Breast epithelium (tissue), 4 donors: ENCODE measurements around the gene GPR63. TPM values are rescaled to one million over a fixed set of nuclear protein-coding genes. Genes with fewer than 3 reads are reported as not detected.

Experiments
- DNase-seq, 2 donors: peaks; one replicate each; pipeline ENCODE4 v3.0.0-alpha.2; 2019; ENCODE audit warnings: low spot score in 2 of 2
- H3K27ac ChIP-seq, 2 donors: fragments of 200-600 bp; sonication (generic) in 1 of 2; one replicate each; pipeline ENCODE4 v1.5.1; 2016 to 2019; ENCODE audit warnings: mild to moderate bottlenecking in 1 of 2
- H3K27me3 ChIP-seq, 2 donors: fragments of 200-600 bp; sonication (generic) in 1 of 2; one replicate each; pipeline versions ENCODE4 v1.5.1 to v1.6.0; 2017 to 2019; ENCODE audit warnings: control low read depth in 1 of 2, mild to moderate bottlenecking in 1 of 2
- H3K36me3 ChIP-seq: fragments of 200-600 bp; one replicate; pipeline ENCODE4 v1.5.1; 2019
- H3K4me1 ChIP-seq, 2 donors: fragments of 200-600 bp; sonication (generic); one replicate each; pipeline ENCODE4 v1.5.1; 2016 to 2019; ENCODE audit warnings: control low read depth in 1 of 2
- H3K4me3 ChIP-seq, 3 donors: fragments of 200-600 bp; sonication (generic); 1 replicate in 2 of 3; 2 replicates in 1 of 3; pipeline ENCODE4 v1.5.1; 2016 to 2019; ENCODE audit warnings: mild to moderate bottlenecking in 3 of 3, moderate library complexity in 2 of 3
- H3K9me3 ChIP-seq, 2 donors: fragments of 200-600 bp; sonication (generic) in 1 of 2; one replicate each; pipeline ENCODE4 v1.5.1; 2016 to 2019; ENCODE audit warnings: control low read depth in 1 of 2
- CTCF ChIP-seq, 3 donors: fragments of 450-650 bp; IDR thresholded peaks; one replicate each; pipeline ENCODE4 v1.5.1; 2016 to 2017; ENCODE audit warnings: antibody characterized with exemption in 3 of 3, mild to moderate bottlenecking in 3 of 3, moderate library complexity in 3 of 3
- POLR2A ChIP-seq: fragments of 450-650 bp; IDR thresholded peaks from one replicate; pipeline ENCODE4 v1.6.1; 2016; ENCODE audit warnings: antibody characterized with exemption, mild to moderate bottlenecking, moderate library complexity
- POLR2AphosphoS5 ChIP-seq, 3 donors: sonication (generic); formaldehyde crosslinking; IDR thresholded peaks; one replicate each; pipeline ENCODE4 v1.6.1; 2017; ENCODE audit warnings: antibody characterized with exemption in 3 of 3
- intact Hi-C: fragments of 100-400 bp; cut with DNase I; formaldehyde crosslinking; loops from one replicate; pipeline ENCODE4 v1.15.1; 2023; ENCODE audit warnings: low total_unique reads
- total RNA-seq, 3 donors: library from RNA; depleted of rRNA; stranded (reverse); fragments of >200 nt; gene quantifications; one replicate each; pipeline ENCODE4 v1.1.0, GENCODE V29; 2016

Gene GPR63
- total RNA-seq, 3 donors from 2014 or later: 0.16 to 1.0 (median 0.98) TPM

GRCh38 chr6:96794980-96795379 lies 42.3 kb downstream of the GPR63 start:
- H3K4me1 ChIP-seq: no peaks in the 10 kb centered on the region
- no peaks in the 10 kb centered on the region for H3K27me3 ChIP-seq
- no peak for DNase-seq
- no peaks in the 10 kb centered on the region for H3K9me3 ChIP-seq
- no peak overlapping the region for H3K4me3 ChIP-seq
- H3K27ac ChIP-seq: no peak overlapping the region
- TF ChIP-seq POLR2AphosphoS5 (IDR thresholded peaks at IDR 0.05) (no peak), POLR2A (no peak), CTCF (IDR thresholded peaks at IDR 0.05) (no peak)
- intact Hi-C loops: no loop called here
- no peaks in the 10 kb centered on the region for H3K36me3 ChIP-seq

GRCh38 chr6:96792561-96793190 lies 44.6 kb downstream of the GPR63 start:
- intact Hi-C loops: no loop called here
- Histone ChIP-seq H3K4me1 (no peaks in the 10 kb centered on the region), H3K9me3 (no peaks in the 10 kb centered on the region), H3K27me3 (no peaks in the 10 kb centered on the region), H3K27ac (no peak overlapping the region), H3K36me3 (no peaks in the 10 kb centered on the region), H3K4me3 (no peak overlapping the region)
- TF ChIP-seq POLR2A (no peak), CTCF (IDR thresholded peaks at IDR 0.05) (no peak), POLR2AphosphoS5 (IDR thresholded peaks at IDR 0.05) (no peak)
- no peak for DNase-seq

GRCh38 chr6:96789871-96790270 lies 47.4 kb downstream of the GPR63 start:
- Histone ChIP-seq H3K9me3 (no peaks in the 10 kb centered on the region), H3K27ac (no peak overlapping the region), H3K4me1 (no peaks in the 10 kb centered on the region), H3K36me3 (no peaks in the 10 kb centered on the region), H3K4me3 (no peak overlapping the region), H3K27me3 (no peaks in the 10 kb centered on the region)
- no peak for DNase-seq
- intact Hi-C loops: no loop called here
- TF ChIP-seq POLR2AphosphoS5 (IDR thresholded peaks at IDR 0.05): no peak
- TF ChIP-seq CTCF (IDR thresholded peaks at IDR 0.05): no peak
- no peak for TF ChIP-seq POLR2A

- Histone ChIP-seq H3K27me3 (no peaks in the 10 kb centered on the region), H3K27ac (no peak overlapping the region), H3K4me3 (no peak overlapping the region), H3K9me3 (no peaks in the 10 kb centered on the region), H3K4me1 (no peaks in the 10 kb centered on the region), H3K36me3 (no peaks in the 10 kb centered on the region)
- no peak for DNase-seq
- TF ChIP-seq POLR2A: no peak
- TF ChIP-seq CTCF (IDR thresholded peaks at IDR 0.05): no peak
- TF ChIP-seq POLR2AphosphoS5 (IDR thresholded peaks at IDR 0.05): no peak
- intact Hi-C loops: no loop called here
These were observed 49.3 kb downstream of the GPR63 start for GRCh38 chr6:96787846-96788580.

GRCh38 chr6:96786336-96786735 lies 50.9 kb downstream of the GPR63 start:
- DNase-seq: no peak
- H3K4me3 ChIP-seq: no peak overlapping the region
- H3K4me1 ChIP-seq: no peaks in the 10 kb centered on the region
- no peaks in the 10 kb centered on the region for H3K9me3 ChIP-seq
- TF ChIP-seq POLR2A: no peak
- TF ChIP-seq POLR2AphosphoS5 (IDR thresholded peaks at IDR 0.05): no peak
- no peak for TF ChIP-seq CTCF (IDR thresholded peaks at IDR 0.05)
- H3K27me3 ChIP-seq: no peaks in the 10 kb centered on the region
- no peak overlapping the region for H3K27ac ChIP-seq
- H3K36me3 ChIP-seq: no peaks in the 10 kb centered on the region
- intact Hi-C loops: no loop called here
